Measurements from ENCODE around the gene METTL9. TPM values are rescaled to one million over a fixed set of nuclear protein-coding genes. Genes with fewer than 3 reads are reported as not detected.
"Not testable (repeated sequence)": the region's sequence is repeated elsewhere in the genome, so short reads cannot be mapped to it uniquely, and the experiment has no call there.

Gene METTL9
- total and polyA plus RNA-seq, 9 donors, result 89.6 to 126 (median 97.1) TPM

- H3K9me3 ChIP-seq (replicated peaks; ENCODE audit: control insufficient read depth, low read depth, low read length); DNase-seq; H3K36me3 ChIP-seq (ENCODE audit: control insufficient read depth, insufficient read depth, low read length); H3K27me3 ChIP-seq (ENCODE audit: control insufficient read depth, insufficient read depth, low read length); H3K4me1 ChIP-seq (ENCODE audit: control insufficient read depth, insufficient read depth, low read length); H3K4me3 ChIP-seq (ENCODE audit: low read length); H3K27ac ChIP-seq (ENCODE audit: low read length): not testable (repeated sequence)
- WGBS (ENCODE audit: insufficient coverage), result 88% methylated on average over 4 of the region's 8 CpGs
These were observed 6.5 kb downstream of the METTL9 start for GRCh38 chr16:21605848-21606247.

- Histone ChIP-seq H3K4me3 (ENCODE audit: low read length) (no peak overlapping the region), H3K4me1 (ENCODE audit: control insufficient read depth, insufficient read depth, low read length) (peaks cover 2% of the 10 kb centered on the region), H3K27ac (ENCODE audit: low read length) (no peak overlapping the region), H3K36me3 (ENCODE audit: control insufficient read depth, insufficient read depth, low read length) (peaks cover 2% of the 10 kb centered on the region), H3K27me3 (ENCODE audit: control insufficient read depth, insufficient read depth, low read length) (no peaks in the 10 kb centered on the region), H3K9me3 (replicated peaks; ENCODE audit: control insufficient read depth, low read depth, low read length) (no peaks in the 10 kb centered on the region)
- 100% methylated on average over 1 of the region's 3 CpGs for WGBS (ENCODE audit: insufficient coverage)
- no peak for DNase-seq
These were observed 9.4 kb downstream of the METTL9 start for GRCh38 chr16:21608639-21609328.

GRCh38 chr16:21610006-21610544 lies 10.7 kb downstream of the METTL9 start:
- no peaks in the 10 kb centered on the region for H3K27me3 ChIP-seq (ENCODE audit: control insufficient read depth, insufficient read depth, low read length)
- WGBS (ENCODE audit: insufficient coverage), result no CpG with 5 or more reads among the region's 3 CpGs
- no peak for DNase-seq
- H3K36me3 ChIP-seq (ENCODE audit: control insufficient read depth, insufficient read depth, low read length), result no peaks in the 10 kb centered on the region
- no peak overlapping the region for H3K27ac ChIP-seq (ENCODE audit: low read length)
- H3K4me3 ChIP-seq (ENCODE audit: low read length), result no peak overlapping the region
- peaks cover 2% of the 10 kb centered on the region for H3K4me1 ChIP-seq (ENCODE audit: control insufficient read depth, insufficient read depth, low read length)
- no peaks in the 10 kb centered on the region for H3K9me3 ChIP-seq (replicated peaks; ENCODE audit: control insufficient read depth, low read depth, low read length)

- no peaks in the 10 kb centered on the region for H3K27me3 ChIP-seq (ENCODE audit: control insufficient read depth, insufficient read depth, low read length)
- H3K27ac ChIP-seq (ENCODE audit: low read length), result no peak overlapping the region
- DNase-seq, result no peak
- H3K4me1 ChIP-seq (ENCODE audit: control insufficient read depth, insufficient read depth, low read length), result peaks cover 2% of the 10 kb centered on the region
- H3K9me3 ChIP-seq (replicated peaks; ENCODE audit: control insufficient read depth, low read depth, low read length), result no peaks in the 10 kb centered on the region
- no CpG with 5 or more reads among the region's 2 CpGs for WGBS (ENCODE audit: insufficient coverage)
- peaks cover 2% of the 10 kb centered on the region for H3K36me3 ChIP-seq (ENCODE audit: control insufficient read depth, insufficient read depth, low read length)
- H3K4me3 ChIP-seq (ENCODE audit: low read length), result no peak overlapping the region
These were observed 11.4 kb downstream of the METTL9 start for GRCh38 chr16:21610766-21611165.

- no peak for DNase-seq
- Histone ChIP-seq H3K4me1 (ENCODE audit: control insufficient read depth, insufficient read depth, low read length) (peaks cover 2% of the 10 kb centered on the region), H3K9me3 (replicated peaks; ENCODE audit: control insufficient read depth, low read depth, low read length) (no peaks in the 10 kb centered on the region), H3K4me3 (ENCODE audit: low read length) (no peak overlapping the region), H3K27me3 (ENCODE audit: control insufficient read depth, insufficient read depth, low read length) (no peaks in the 10 kb centered on the region), H3K36me3 (ENCODE audit: control insufficient read depth, insufficient read depth, low read length) (peaks cover 2% of the 10 kb centered on the region), H3K27ac (ENCODE audit: low read length) (no peak overlapping the region)
- WGBS (ENCODE audit: insufficient coverage), result 74% methylated on average over 4 of the region's 4 CpGs
These were observed 11.8 kb downstream of the METTL9 start for GRCh38 chr16:21611198-21611555.

GRCh38 chr16:21611556-21612384 lies 12.4 kb downstream of the METTL9 start:
- Histone ChIP-seq H3K36me3 (ENCODE audit: control insufficient read depth, insufficient read depth, low read length) (peaks cover 2% of the 10 kb centered on the region), H3K4me3 (ENCODE audit: low read length) (no peak overlapping the region), H3K9me3 (replicated peaks; ENCODE audit: control insufficient read depth, low read depth, low read length) (no peaks in the 10 kb centered on the region), H3K27ac (ENCODE audit: low read length) (no peak overlapping the region), H3K27me3 (ENCODE audit: control insufficient read depth, insufficient read depth, low read length) (no peaks in the 10 kb centered on the region), H3K4me1 (ENCODE audit: control insufficient read depth, insufficient read depth, low read length) (peaks cover 2% of the 10 kb centered on the region)
- no peak for DNase-seq
- WGBS (ENCODE audit: insufficient coverage), result 40% methylated on average over 1 of the region's 7 CpGs

GRCh38 chr16:21613361-21613760 lies 14.0 kb downstream of the METTL9 start:
- Histone ChIP-seq H3K4me1 (ENCODE audit: control insufficient read depth, insufficient read depth, low read length) (peaks cover 2% of the 10 kb centered on the region), H3K36me3 (ENCODE audit: control insufficient read depth, insufficient read depth, low read length) (peaks cover 2% of the 10 kb centered on the region)
- 94% methylated on average over 3 of the region's 4 CpGs for WGBS (ENCODE audit: insufficient coverage)

GRCh38 chr16:21613781-21614180 lies 14.4 kb downstream of the METTL9 start:
- Histone ChIP-seq H3K27me3 (ENCODE audit: control insufficient read depth, insufficient read depth, low read length) (no peaks in the 10 kb centered on the region), H3K36me3 (ENCODE audit: control insufficient read depth, insufficient read depth, low read length) (peaks cover 2% of the 10 kb centered on the region), H3K27ac (ENCODE audit: low read length) (no peak overlapping the region), H3K4me1 (ENCODE audit: control insufficient read depth, insufficient read depth, low read length) (peaks cover 2% of the 10 kb centered on the region), H3K9me3 (replicated peaks; ENCODE audit: control insufficient read depth, low read depth, low read length) (no peaks in the 10 kb centered on the region), H3K4me3 (ENCODE audit: low read length) (no peak overlapping the region)
- WGBS (ENCODE audit: insufficient coverage), result 100% methylated on average over 1 of the region's 2 CpGs
- no peak for DNase-seq

More at GRCh38 chr16:21613361-21613760, 14.0 kb downstream of the METTL9 start:
- DNase-seq, result no peak
- Histone ChIP-seq H3K9me3 (replicated peaks; ENCODE audit: control insufficient read depth, low read depth, low read length) (no peaks in the 10 kb centered on the region), H3K27ac (ENCODE audit: low read length) (no peak overlapping the region), H3K4me3 (ENCODE audit: low read length) (no peak overlapping the region), H3K27me3 (ENCODE audit: control insufficient read depth, insufficient read depth, low read length) (no peaks in the 10 kb centered on the region)

GRCh38 chr16:21614896-21615295 lies 15.5 kb downstream of the METTL9 start:
- H3K27ac ChIP-seq (ENCODE audit: low read length), result no peak overlapping the region
- no peaks in the 10 kb centered on the region for H3K9me3 ChIP-seq (replicated peaks; ENCODE audit: control insufficient read depth, low read depth, low read length)
- WGBS (ENCODE audit: insufficient coverage), result 100% methylated on average over 2 of the region's 3 CpGs
- DNase-seq, result no peak
- no peak overlapping the region for H3K4me3 ChIP-seq (ENCODE audit: low read length)
- peaks cover 4% of the 10 kb centered on the region for H3K36me3 ChIP-seq (ENCODE audit: control insufficient read depth, insufficient read depth, low read length)
- H3K27me3 ChIP-seq (ENCODE audit: control insufficient read depth, insufficient read depth, low read length), result no peaks in the 10 kb centered on the region
- peaks cover 2% of the 10 kb centered on the region for H3K4me1 ChIP-seq (ENCODE audit: control insufficient read depth, insufficient read depth, low read length)

- Histone ChIP-seq H3K4me3 (ENCODE audit: low read length) (no peak overlapping the region), H3K27me3 (ENCODE audit: control insufficient read depth, insufficient read depth, low read length) (no peaks in the 10 kb centered on the region), H3K9me3 (replicated peaks; ENCODE audit: control insufficient read depth, low read depth, low read length) (no peaks in the 10 kb centered on the region), H3K36me3 (ENCODE audit: control insufficient read depth, insufficient read depth, low read length) (peaks cover 6% of the 10 kb centered on the region), H3K4me1 (ENCODE audit: control insufficient read depth, insufficient read depth, low read length) (no peaks in the 10 kb centered on the region), H3K27ac (ENCODE audit: low read length) (no peak overlapping the region)
- no peak for DNase-seq
- WGBS (ENCODE audit: insufficient coverage), result 100% methylated on average over 1 of the region's 3 CpGs
These were observed 18.2 kb downstream of the METTL9 start for GRCh38 chr16:21617607-21618006.
